ENCODE results near the gene CEP192. TPM values are rescaled to one million over a fixed set of nuclear protein-coding genes. Genes with fewer than 3 reads are reported as not detected.

The CEP192 gene
- total and polyA plus RNA-seq, 4 donors, result 2.5 to 32.4 (median 10.9) TPM

- Histone ChIP-seq H3K4me3 (ENCODE audit: low read depth in 1 of 3, low read length in 3 of 3) (no peak overlapping the region), H3K4me1 (ENCODE audit: control insufficient read depth in 4 of 4, insufficient read depth in 4 of 4, low read length in 3 of 4) (no peaks in the 10 kb centered on the region), H3K9ac (ENCODE audit: low read depth in 1 of 2, low read length in 2 of 2) (no peak overlapping the region), H3K9me3 (ENCODE audit: control insufficient read depth in 4 of 4, low read length in 3 of 4) (no peaks in the 10 kb centered on the region), H3K36me3 (ENCODE audit: control insufficient read depth in 4 of 4, insufficient read depth in 3 of 4, low read depth in 1 of 4, low read length in 3 of 4) (peaks cover 2 to 49% (median 35%) of the 10 kb centered on the region in 4 donors), H3K27me3 (ENCODE audit: control insufficient read depth in 4 of 4, insufficient read depth in 4 of 4, low read length in 3 of 4) (no peaks in the 10 kb centered on the region), H3K27ac (ENCODE audit: low read depth in 1 of 2, low read length in 2 of 2) (no peak overlapping the region)
- no peak for TF ChIP-seq CTCF (IDR thresholded peaks at IDR 0.05; ENCODE audit: low read depth, low read length, missing input control)
- no peak for TF ChIP-seq YY1 (IDR thresholded peaks at IDR 0.05)
- TF ChIP-seq FOXA1 (IDR thresholded peaks at IDR 0.05), result no peak
- TF ChIP-seq GABPA (IDR thresholded peaks at IDR 0.05 in 1 of 2, conservative IDR thresholded peaks at IDR 0.05 in 1 of 2), result no peak
- no peak for TF ChIP-seq RXRA (IDR thresholded peaks at IDR 0.05)
- TF ChIP-seq NR2F2 (IDR thresholded peaks at IDR 0.05), result no peak
- TF ChIP-seq HNF4A (conservative IDR thresholded peaks at IDR 0.05), result no peak
- TF ChIP-seq EGR1 (IDR thresholded peaks at IDR 0.05; ENCODE audit: low read depth in 2 of 2), result no peak
- no peak for TF ChIP-seq ZBTB33 (IDR thresholded peaks at IDR 0.05)
- TF ChIP-seq SP1 (IDR thresholded peaks at IDR 0.05), result no peak
- no peak for TF ChIP-seq REST (IDR thresholded peaks at IDR 0.05)
- TF ChIP-seq JUND (IDR thresholded peaks at IDR 0.05), result no peak
- TF ChIP-seq FOXA2 (IDR thresholded peaks at IDR 0.05), result no peak
- whole genome bisulfite sequencing, result 98% methylated on average over 5 of the region's 5 CpGs
- DNase-seq (ENCODE audit: low spot score), result no peak
Observed at GRCh38 chr18:13011719-13012118, 20.6 kb downstream of the CEP192 start.

GRCh38 chr18:13014232-13014631 is 23.1 kb downstream of the CEP192 start:
- no peaks in the 10 kb centered on the region for H3K27me3 ChIP-seq (ENCODE audit: control insufficient read depth in 4 of 4, insufficient read depth in 4 of 4, low read length in 3 of 4)
- no peaks in the 10 kb centered on the region for H3K4me1 ChIP-seq (ENCODE audit: control insufficient read depth in 4 of 4, insufficient read depth in 4 of 4, low read length in 3 of 4)
- H3K36me3 ChIP-seq (ENCODE audit: control insufficient read depth in 4 of 4, insufficient read depth in 3 of 4, low read depth in 1 of 4, low read length in 3 of 4), result peaks cover 0 to 60% (median 36%) of the 10 kb centered on the region in 4 donors
- H3K4me3 ChIP-seq (ENCODE audit: low read depth in 1 of 3, low read length in 3 of 3), result no peak overlapping the region
- no peak overlapping the region for H3K27ac ChIP-seq (ENCODE audit: low read depth in 1 of 2, low read length in 2 of 2)
- DNase-seq (ENCODE audit: low spot score), result no peak
- 93% methylated on average over 2 of the region's 2 CpGs for WGBS
- H3K9ac ChIP-seq (ENCODE audit: low read depth in 1 of 2, low read length in 2 of 2), result no peak overlapping the region
- H3K9me3 ChIP-seq (ENCODE audit: control insufficient read depth in 4 of 4, low read length in 3 of 4), result no peaks in the 10 kb centered on the region
- no peak for TF ChIP-seq HNF4G (IDR thresholded peaks at IDR 0.05)
- no peak for TF ChIP-seq FOXA2 (IDR thresholded peaks at IDR 0.05)
- no peak for TF ChIP-seq JUND (IDR thresholded peaks at IDR 0.05)
- TF ChIP-seq YY1 (IDR thresholded peaks at IDR 0.05), result no peak
- TF ChIP-seq ZBTB33 (IDR thresholded peaks at IDR 0.05), result no peak
- TF ChIP-seq MAX (IDR thresholded peaks at IDR 0.05), result no peak
- TF ChIP-seq TAF1 (conservative IDR thresholded peaks at IDR 0.05), result no peak
- no peak for TF ChIP-seq SP1 (IDR thresholded peaks at IDR 0.05)
- no peak for TF ChIP-seq FOXA1 (IDR thresholded peaks at IDR 0.05)
- no peak for TF ChIP-seq CTCF (IDR thresholded peaks at IDR 0.05; ENCODE audit: low read depth, low read length, missing input control)
- TF ChIP-seq NR2F2 (IDR thresholded peaks at IDR 0.05), result no peak
- no peak for TF ChIP-seq ATF3 (IDR thresholded peaks at IDR 0.05)
- no peak for TF ChIP-seq HNF4A (conservative IDR thresholded peaks at IDR 0.05)
- TF ChIP-seq GABPA (IDR thresholded peaks at IDR 0.05 in 1 of 2, conservative IDR thresholded peaks at IDR 0.05 in 1 of 2), result no peak
- no peak for TF ChIP-seq RXRA (IDR thresholded peaks at IDR 0.05)
- TF ChIP-seq RAD21 (IDR thresholded peaks at IDR 0.05), result no peak
- TF ChIP-seq EGR1 (IDR thresholded peaks at IDR 0.05; ENCODE audit: low read depth in 2 of 2), result no peak

Measured in liver (tissue), 9 donors.